GM19193 (cell line): ENCODE results near the gene MYH7B.

Experiments
- POLR2A ChIP-seq: IDR thresholded peaks from 4 replicates; pipeline ENCODE4 v1.6.1; 2011; ENCODE audit not compliant: insufficient read depth, insufficient read length; ENCODE audit errors: extremely low read depth

MYH7B gene

GRCh38 chr20:34990231-34990630 lies 34.6 kb downstream of the MYH7B start:
- no peak for TF ChIP-seq POLR2A

- no peak for TF ChIP-seq POLR2A
Observed at GRCh38 chr20:34990661-34991214, 35.1 kb downstream of the MYH7B start.

- TF ChIP-seq POLR2A: no peak
Observed at GRCh38 chr20:34992751-34993417, 37.2 kb downstream of the MYH7B start.

- TF ChIP-seq POLR2A: no peak
Observed at GRCh38 chr20:34993941-34994508, 38.4 kb downstream of the MYH7B start.

- TF ChIP-seq POLR2A: no peak
Observed at GRCh38 chr20:34994509-34995131, 39.0 kb downstream of the MYH7B start.

GRCh38 chr20:34995192-34995591 lies 39.5 kb downstream of the MYH7B start:
- no peak for TF ChIP-seq POLR2A

- TF ChIP-seq POLR2A: no peak
Observed at GRCh38 chr20:34995696-34996095, 40.0 kb downstream of the MYH7B start.

GRCh38 chr20:34996243-34997028 lies 40.8 kb downstream of the MYH7B start:
- no peak for TF ChIP-seq POLR2A

GRCh38 chr20:34997131-34997561 lies 41.5 kb downstream of the MYH7B start:
- no peak for TF ChIP-seq POLR2A

- no peak for TF ChIP-seq POLR2A
Observed at GRCh38 chr20:34997774-34998173, 42.1 kb downstream of the MYH7B start.

GRCh38 chr20:34998331-34998950 lies 42.8 kb downstream of the MYH7B start:
- no peak for TF ChIP-seq POLR2A

GRCh38 chr20:34999021-34999451 lies 43.4 kb downstream of the MYH7B start:
- TF ChIP-seq POLR2A: no peak

GRCh38 chr20:34999782-35000181 lies 44.1 kb downstream of the MYH7B start:
- no peak for TF ChIP-seq POLR2A

- no peak for TF ChIP-seq POLR2A
Observed at GRCh38 chr20:35000311-35000921, 44.7 kb downstream of the MYH7B start.
